Cerebellar cortex (tissue), 1 donor: Measurements from ENCODE around the gene EPHA3.

Experiments
- DNase-seq: peaks from one replicate; pipeline ENCODE4 v3.0.0-alpha.2; 2015; ENCODE audit warnings: low spot score

Gene EPHA3

GRCh38 chr3:89449086-89449485 lies 341.7 kb downstream of the EPHA3 start:
- DNase-seq = no peak

GRCh38 chr3:89452066-89452465 lies 344.6 kb downstream of the EPHA3 start:
- no peak for DNase-seq

GRCh38 chr3:89455240-89455639 lies 347.8 kb downstream of the EPHA3 start:
- DNase-seq = no peak

GRCh38 chr3:89467898-89468363 lies 360.5 kb downstream of the EPHA3 start:
- DNase-seq = no peak

GRCh38 chr3:89472101-89472500 lies 364.7 kb downstream of the EPHA3 start:
- DNase-seq = no peak

GRCh38 chr3:89474333-89475130 lies 367.1 kb downstream of the EPHA3 start:
- no peak for DNase-seq

GRCh38 chr3:89488800-89489580 lies 381.6 kb downstream of the EPHA3 start:
- no peak for DNase-seq

- no peak for DNase-seq
Observed at GRCh38 chr3:89490129-89490528, 382.7 kb downstream of the EPHA3 start.

- no peak for DNase-seq
Observed at GRCh38 chr3:89494734-89495133, 387.3 kb downstream of the EPHA3 start.

- DNase-seq = no peak
Observed at GRCh38 chr3:89503891-89504391, 396.5 kb downstream of the EPHA3 start.

- DNase-seq = peak; percentile 5
Observed at GRCh38 chr3:89504432-89504831, 397.0 kb downstream of the EPHA3 start.

- no peak for DNase-seq
Observed at GRCh38 chr3:89506462-89507103, 399.2 kb downstream of the EPHA3 start.

- no peak for DNase-seq
Observed at GRCh38 chr3:89521328-89521727, 413.9 kb downstream of the EPHA3 start.

- DNase-seq = no peak
Observed at GRCh38 chr3:89522155-89522554, 414.7 kb downstream of the EPHA3 start.

GRCh38 chr3:89525609-89526008 lies 418.2 kb downstream of the EPHA3 start:
- DNase-seq = no peak

GRCh38 chr3:89527736-89528305 lies 420.4 kb downstream of the EPHA3 start:
- DNase-seq = no peak
